Stimulated activated naive B cell treated with anti-CD40 and anti-IgM and Interleukin-4, amounts not matched to agents 10 μg/mL and 1 μg/mL and 100 μg/mL, for 72 hours (primary cell): Measurements from ENCODE around the gene ANKRD33B.
"Not testable (repeated sequence)": the region's sequence is repeated elsewhere in the genome, so short reads cannot be mapped to it uniquely, and the experiment has no call there.

ENCODE experiments used
- ATAC-seq, 2 donors: fragments of 150-1000 bp; cut with Tn5 transposase; replicated peaks; 2 replicates each; pipeline ENCODE4 v1.10.0; 2021; ENCODE audit warnings: moderate library complexity in 1 of 2
- DNase-seq: peaks from one replicate; pipeline ENCODE4 v3.0.0; 2021
- H3K27ac Mint-ChIP-seq: one replicate; pipeline ENCODE4 v1.8.0; 2022; ENCODE audit warnings: mild to moderate bottlenecking, mixed read lengths
- H3K27me3 Mint-ChIP-seq, 2 donors: one replicate each; pipeline ENCODE4 v1.8.0; 2022; ENCODE audit warnings: mixed read lengths in 2 of 2
- H3K36me3 Mint-ChIP-seq, 2 donors: one replicate each; pipeline ENCODE4 v1.8.0; 2022; ENCODE audit warnings: mixed read lengths in 2 of 2, mild to moderate bottlenecking in 1 of 2
- H3K4me1 Mint-ChIP-seq, 2 donors: one replicate each; pipeline ENCODE4 v1.8.0; 2022; ENCODE audit warnings: mixed read lengths in 2 of 2, mild to moderate bottlenecking in 1 of 2
- H3K4me3 Mint-ChIP-seq, 2 donors: one replicate each; pipeline ENCODE4 v1.8.0; 2022; ENCODE audit warnings: mild to moderate bottlenecking in 2 of 2, mixed read lengths in 2 of 2, moderate library complexity in 1 of 2
- H3K9me3 Mint-ChIP-seq, 2 donors: one replicate each; pipeline ENCODE4 v1.8.0; 2022; ENCODE audit warnings: mixed read lengths in 2 of 2, mild to moderate bottlenecking in 1 of 2

ANKRD33B gene

GRCh38 chr5:10607023-10607665, 43.3 kb downstream of the ANKRD33B start:
- DNase-seq (peak; percentile 92), ATAC-seq (peak; percentile 90 to 92)
- Mint-ChIP-seq H3K36me3 (peaks cover 39 to 62% of the 10 kb centered on the region in 2 donors), H3K4me3 (peak overlapping the region; percentile 75 to 79), H3K27ac (peak overlapping the region; percentile 96), H3K9me3 (no peaks in the 10 kb centered on the region), H3K27me3 (no peaks in the 10 kb centered on the region), H3K4me1 (peaks cover 48 to 75% of the 10 kb centered on the region in 2 donors)

DNA sequence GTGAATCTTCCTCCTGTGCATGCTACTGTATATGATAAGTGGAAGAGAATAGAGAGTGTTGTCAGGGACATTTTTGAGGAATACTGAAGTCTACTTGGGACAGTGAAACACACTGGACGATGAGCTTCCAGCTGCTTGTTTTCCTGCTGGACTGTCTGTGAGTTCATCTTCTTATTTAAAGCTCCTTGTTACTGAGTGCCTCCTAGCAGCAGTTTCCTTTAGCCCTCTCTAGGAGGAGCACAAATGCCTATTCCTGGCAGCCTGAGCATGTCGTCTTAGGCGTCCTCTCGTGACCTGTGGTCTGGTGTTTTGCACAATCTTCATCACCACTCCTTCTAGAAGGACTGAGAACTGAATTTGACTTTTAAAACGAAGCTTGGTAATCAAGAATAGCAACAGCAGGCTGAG, 43.8 kb downstream of the ANKRD33B start:
- Mint-ChIP-seq H3K4me3 (peak overlapping the region; percentile 75 to 79), H3K27ac (peak overlapping the region; percentile 96), H3K9me3 (no peaks in the 10 kb centered on the region), H3K4me1 (peaks cover 46 to 75% of the 10 kb centered on the region in 2 donors), H3K36me3 (peaks cover 44 to 61% of the 10 kb centered on the region in 2 donors), H3K27me3 (no peaks in the 10 kb centered on the region)
- peak; percentile 52 for DNase-seq
- ATAC-seq, result peak; percentile 64 to 68

DNA sequence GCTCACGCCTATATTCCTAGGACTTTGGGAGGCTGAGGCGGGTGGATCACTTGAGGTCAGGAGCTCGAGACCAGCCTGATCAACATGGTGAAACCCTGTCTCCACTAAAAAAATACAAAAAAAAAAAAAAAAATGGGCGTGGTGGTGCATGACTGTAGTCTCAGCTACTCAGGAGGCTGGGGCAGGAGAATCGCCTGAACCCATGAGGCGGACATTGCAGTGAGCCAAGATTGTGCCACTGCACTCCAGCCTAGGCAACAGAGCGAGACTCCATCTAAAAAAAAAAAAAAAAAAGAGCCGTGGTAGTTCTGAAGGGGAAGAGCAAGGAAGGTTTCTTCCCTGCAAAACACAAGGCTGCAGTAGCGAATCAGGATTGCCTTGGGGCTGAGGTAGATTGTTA, 44.2 kb downstream of the ANKRD33B start:
- peak overlapping the region; percentile 96 for H3K27ac Mint-ChIP-seq
- H3K9me3 Mint-ChIP-seq, DNase-seq, ATAC-seq, H3K27me3 Mint-ChIP-seq: not testable (repeated sequence)
- peaks cover 47 to 62% of the 10 kb centered on the region in 2 donors for H3K36me3 Mint-ChIP-seq
- peak overlapping the region; percentile 75 to 79 for H3K4me3 Mint-ChIP-seq
- peaks cover 49 to 75% of the 10 kb centered on the region in 2 donors for H3K4me1 Mint-ChIP-seq

DNA sequence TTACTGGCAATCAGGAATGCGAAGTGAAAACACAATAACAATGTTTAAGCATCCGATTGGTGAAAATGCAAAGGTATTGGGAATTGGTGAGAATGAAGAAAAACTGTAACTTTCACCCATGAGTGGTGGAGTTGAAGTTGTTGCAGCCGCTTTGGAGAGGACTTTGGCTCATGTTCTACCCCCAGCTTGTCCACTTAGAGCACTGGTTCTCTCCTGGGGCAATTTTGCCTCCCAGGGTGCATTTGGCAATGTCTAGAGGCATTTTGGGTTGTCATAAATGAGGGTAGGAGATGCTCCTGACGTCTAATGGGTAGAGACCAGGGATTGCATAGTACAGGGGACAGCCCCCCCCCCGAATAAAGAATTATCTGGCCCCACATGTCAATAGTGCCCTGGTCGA, 46.2 kb downstream of the ANKRD33B start:
- Mint-ChIP-seq H3K27ac (peak overlapping the region; percentile 84), H3K9me3 (no peaks in the 10 kb centered on the region), H3K27me3 (no peaks in the 10 kb centered on the region), H3K36me3 (peaks cover 49 to 74% of the 10 kb centered on the region in 2 donors), H3K4me3 (peak overlapping the region in 1 of 2 donors; percentile 55), H3K4me1 (peaks cover 50 to 88% of the 10 kb centered on the region in 2 donors)
- DNase-seq (no peak), ATAC-seq (no peak)

DNA sequence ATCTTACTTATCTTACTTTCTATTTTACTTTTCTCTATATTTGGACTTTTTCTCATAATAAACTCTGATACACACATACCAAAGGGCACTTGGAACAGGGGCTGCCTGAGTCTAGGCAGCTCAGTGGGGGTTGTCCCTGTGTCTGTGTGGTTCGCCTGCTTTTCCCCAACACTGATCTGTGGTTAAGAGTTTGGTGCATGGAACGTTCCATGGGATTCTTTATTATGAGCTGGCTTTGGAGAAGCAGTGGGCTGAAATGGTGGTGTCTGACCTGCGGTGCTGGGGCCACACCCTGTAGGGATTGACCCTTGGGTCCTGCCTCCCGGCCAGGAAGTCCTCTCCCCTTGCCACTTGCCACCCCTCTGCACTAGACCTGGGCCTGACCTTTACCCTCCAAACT, 47.4 kb downstream of the ANKRD33B start:
- ATAC-seq, result peak in 1 of 2 donors; percentile 30
- Mint-ChIP-seq H3K4me1 (peaks cover 43 to 81% of the 10 kb centered on the region in 2 donors), H3K9me3 (no peaks in the 10 kb centered on the region), H3K4me3 (peak overlapping the region in 1 of 2 donors; percentile 62), H3K27me3 (no peaks in the 10 kb centered on the region), H3K36me3 (peaks cover 40 to 64% of the 10 kb centered on the region in 2 donors), H3K27ac (peak overlapping the region; percentile 82)
- no peak for DNase-seq

- peaks cover 42 to 83% of the 10 kb centered on the region in 2 donors for H3K4me1 Mint-ChIP-seq
- peaks cover 49 to 66% of the 10 kb centered on the region in 2 donors for H3K36me3 Mint-ChIP-seq
- no peak overlapping the region for H3K27ac Mint-ChIP-seq
- no peak for ATAC-seq
- H3K9me3 Mint-ChIP-seq, result no peaks in the 10 kb centered on the region
- no peaks in the 10 kb centered on the region for H3K27me3 Mint-ChIP-seq
- peak overlapping the region in 1 of 2 donors; percentile 19 for H3K4me3 Mint-ChIP-seq
- no peak for DNase-seq
Measured at GRCh38 chr5:10612251-10612650, 48.4 kb downstream of the ANKRD33B start.

GRCh38 chr5:10615693-10616092, 51.8 kb downstream of the ANKRD33B start:
- Mint-ChIP-seq H3K27me3 (no peaks in the 10 kb centered on the region), H3K4me3 (no peak overlapping the region), H3K9me3 (no peaks in the 10 kb centered on the region), H3K27ac (no peak overlapping the region), H3K4me1 (peaks cover 48 to 88% of the 10 kb centered on the region in 2 donors), H3K36me3 (peaks cover 61 to 75% of the 10 kb centered on the region in 2 donors)
- DNase-seq, result no peak
- no peak for ATAC-seq

GRCh38 chr5:10617103-10617502, 53.2 kb downstream of the ANKRD33B start:
- no peaks in the 10 kb centered on the region for H3K9me3 Mint-ChIP-seq
- H3K27ac Mint-ChIP-seq, result peak overlapping the region; percentile 82
- DNase-seq, result no peak
- ATAC-seq, result no peak
- H3K27me3 Mint-ChIP-seq, result no peaks in the 10 kb centered on the region
- H3K4me1 Mint-ChIP-seq, result peaks cover 50 to 90% of the 10 kb centered on the region in 2 donors
- H3K36me3 Mint-ChIP-seq, result peaks cover 67 to 80% of the 10 kb centered on the region in 2 donors
- H3K4me3 Mint-ChIP-seq, result no peak overlapping the region

- Mint-ChIP-seq H3K4me1 (peaks cover 46 to 83% of the 10 kb centered on the region in 2 donors), H3K36me3 (peaks cover 66 to 77% of the 10 kb centered on the region in 2 donors)
Measured at GRCh38 chr5:10618311-10618710, 54.4 kb downstream of the ANKRD33B start.

GRCh38 chr5:10619649-10620048, 55.8 kb downstream of the ANKRD33B start:
- peak overlapping the region; percentile 87 for H3K27ac Mint-ChIP-seq
- H3K36me3 Mint-ChIP-seq, result peaks cover 71 to 80% of the 10 kb centered on the region in 2 donors
- H3K4me3 Mint-ChIP-seq, result peak overlapping the region in 1 of 2 donors; percentile 15
- H3K9me3 Mint-ChIP-seq, result no peaks in the 10 kb centered on the region
- no peak for ATAC-seq
- peaks cover 50 to 82% of the 10 kb centered on the region in 2 donors for H3K4me1 Mint-ChIP-seq
- H3K27me3 Mint-ChIP-seq, result no peaks in the 10 kb centered on the region
- DNase-seq, result no peak

More at GRCh38 chr5:10618311-10618710, 54.4 kb downstream of the ANKRD33B start:
- no peaks in the 10 kb centered on the region for H3K27me3 Mint-ChIP-seq
- H3K4me3 Mint-ChIP-seq, result no peak overlapping the region
- no peaks in the 10 kb centered on the region for H3K9me3 Mint-ChIP-seq
- DNase-seq (no peak), ATAC-seq (no peak)
- peak overlapping the region; percentile 82 for H3K27ac Mint-ChIP-seq

- peaks cover 53 to 85% of the 10 kb centered on the region in 2 donors for H3K4me1 Mint-ChIP-seq
- no peaks in the 10 kb centered on the region for H3K27me3 Mint-ChIP-seq
- no peaks in the 10 kb centered on the region for H3K9me3 Mint-ChIP-seq
- peak in 1 of 2 donors; percentile 41 for ATAC-seq
- peak overlapping the region; percentile 87 for H3K27ac Mint-ChIP-seq
- H3K36me3 Mint-ChIP-seq, result peaks cover 73 to 83% of the 10 kb centered on the region in 2 donors
- DNase-seq, result no peak
- H3K4me3 Mint-ChIP-seq, result no peak overlapping the region
Measured at GRCh38 chr5:10620346-10620745, 56.5 kb downstream of the ANKRD33B start.

DNA sequence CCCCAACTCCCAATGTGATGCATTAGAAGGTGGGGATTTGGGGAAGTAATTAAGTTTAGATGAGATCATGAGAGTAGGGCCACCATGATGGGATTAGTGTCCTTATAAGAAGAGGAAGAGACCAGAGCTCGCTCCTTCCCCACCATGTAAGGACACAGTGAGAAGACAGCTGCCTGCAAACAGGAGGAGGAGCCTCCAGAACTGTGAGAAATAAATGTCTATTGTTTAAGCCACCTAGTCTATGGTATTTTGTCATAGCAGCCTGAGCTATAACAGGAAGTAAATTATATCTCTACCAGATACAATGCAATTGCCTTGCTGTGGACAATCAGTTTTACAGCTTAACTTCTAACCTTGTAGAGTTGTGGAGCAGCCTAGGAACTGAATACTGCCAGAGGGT, 58.0 kb downstream of the ANKRD33B start:
- peaks cover 79 to 89% of the 10 kb centered on the region in 2 donors for H3K36me3 Mint-ChIP-seq
- H3K4me1 Mint-ChIP-seq, result peaks cover 64 to 91% of the 10 kb centered on the region in 2 donors
- H3K4me3 Mint-ChIP-seq, result no peak overlapping the region
- H3K9me3 Mint-ChIP-seq, result no peaks in the 10 kb centered on the region
- H3K27me3 Mint-ChIP-seq, result no peaks in the 10 kb centered on the region
- DNase-seq (no peak), ATAC-seq (peak; percentile 52 to 61)
- H3K27ac Mint-ChIP-seq, result peak overlapping the region; percentile 75

DNA sequence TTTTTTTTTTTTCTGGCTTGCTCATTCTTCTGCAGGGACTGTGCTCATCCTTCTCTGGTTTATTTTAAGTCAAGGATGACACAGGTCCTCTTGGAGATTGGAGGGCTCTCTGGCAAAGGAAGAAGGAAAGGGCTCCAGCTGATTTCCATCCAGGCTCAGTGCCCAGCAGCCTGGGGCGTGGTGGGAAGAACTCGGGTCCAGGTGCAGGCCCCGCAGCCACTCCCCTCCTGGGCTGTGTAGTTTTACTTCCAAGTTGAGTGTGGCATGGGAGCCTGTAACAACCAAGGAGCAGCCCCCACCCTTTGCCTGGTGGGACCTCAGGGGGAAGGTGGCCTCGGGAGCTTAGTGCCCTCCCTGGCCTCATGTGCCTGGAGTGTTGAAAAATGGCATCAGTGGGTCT, 58.9 kb downstream of the ANKRD33B start:
- Mint-ChIP-seq H3K36me3 (peaks cover 74 to 89% of the 10 kb centered on the region in 2 donors), H3K4me3 (no peak overlapping the region), H3K27me3 (no peaks in the 10 kb centered on the region), H3K9me3 (no peaks in the 10 kb centered on the region), H3K27ac (no peak overlapping the region), H3K4me1 (peaks cover 67 to 91% of the 10 kb centered on the region in 2 donors)
- DNase-seq, result no peak
- ATAC-seq, result no peak

GRCh38 chr5:10623305-10623910, 59.5 kb downstream of the ANKRD33B start:
- Mint-ChIP-seq H3K9me3 (no peaks in the 10 kb centered on the region), H3K27me3 (no peaks in the 10 kb centered on the region), H3K4me1 (peaks cover 64 to 91% of the 10 kb centered on the region in 2 donors), H3K27ac (peak overlapping the region; percentile 81), H3K4me3 (no peak overlapping the region), H3K36me3 (peaks cover 69 to 86% of the 10 kb centered on the region in 2 donors)
- ATAC-seq (no peak), DNase-seq (no peak)

GRCh38 chr5:10624206-10624605, 60.3 kb downstream of the ANKRD33B start:
- Mint-ChIP-seq H3K27me3 (no peaks in the 10 kb centered on the region), H3K4me3 (no peak overlapping the region), H3K27ac (peak overlapping the region; percentile 89), H3K4me1 (peaks cover 68 to 91% of the 10 kb centered on the region in 2 donors), H3K9me3 (peaks cover 0 to under 1% of the 10 kb centered on the region in 2 donors), H3K36me3 (peaks cover 69 to 86% of the 10 kb centered on the region in 2 donors)
- ATAC-seq (no peak), DNase-seq (no peak)
